HepG2 (cell line): Measurements from ENCODE around the gene PNRC1. TPM values are rescaled to one million over a fixed set of nuclear protein-coding genes. Genes with fewer than 3 reads are reported as not detected.
"Not testable (repeated sequence)": the region's sequence is repeated elsewhere in the genome, so short reads cannot be mapped to it uniquely, and the experiment has no call there.

Experiments
- ATAC-seq: fragments of 200-7000 bp; cut with Tn5 transposase; 3 replicates; pipeline ENCODE4 v1.9.1; 2020; ENCODE audit warnings: mild to moderate bottlenecking, moderate library complexity
- BruUV-seq: library from RNA; stranded (reverse); fragments of 400-500 nt; replicated peaks from 2 replicates; lab custom pipeline; 2021; lab: Mats Ljungman, UMichigan
- CTCF ChIA-PET: fragments of 300-600 bp; formaldehyde crosslinking; extraction: SDS; loops from one replicate; lab custom pipeline; 2021; ENCODE audit warnings: low total read pairs, inconsistent platforms, low intra/inter-chr PET ratio; lab: Yijun Ruan, JAX
- POLR2A ChIA-PET: fragments of 350-600 bp; sonication (Branson Sonifier 250); formaldehyde crosslinking; loops from one replicate; lab custom pipeline; 2020; ENCODE audit warnings: antibody characterized with exemption, inconsistent platforms; lab: Yijun Ruan, JAX
- DNase-seq: peaks from one replicate; pipeline ENCODE4 v3.0.0-alpha.2; 2015; ENCODE audit warnings: low spot score
- FAIRE-seq: peaks from 3 replicates; lab custom pipeline; 2011; peaks lifted over from hg19 to GRCh38; lab: Jason Lieb, UNC
- H2AFZ ChIP-seq: one replicate; pipeline ENCODE4 v1.6.1; 2011; ENCODE audit warnings: low read length, inconsistent platforms
- H3K27ac ChIP-seq: fragments of 300-600 bp; 3 replicates; pipeline ENCODE4 v1.8.0; 2011; ENCODE audit warnings: mixed run types, mild to moderate bottlenecking, mixed read lengths, low read length, inconsistent platforms; ENCODE audit not compliant: insufficient read depth; ENCODE audit errors: extremely low read length
- H3K27me3 ChIP-seq, 2 experiments: fragments of 200-600 bp in 1 of 2; 2 replicates in 1 of 2; 3 replicates in 1 of 2; pipeline versions ENCODE4 v1.6.0 to v1.8.0; 2011; ENCODE audit warnings: low read length in 2 of 2, mild to moderate bottlenecking in 2 of 2, moderate library complexity in 2 of 2, inconsistent platforms in 1 of 2; ENCODE audit not compliant: insufficient read depth in 2 of 2, control insufficient read depth in 1 of 2
- H3K36me3 ChIP-seq, 2 experiments: fragments of 200-600 bp in 1 of 2; replicated peaks in 1 of 2; 2 replicates in 1 of 2; 3 replicates in 1 of 2; pipeline versions ENCODE4 v1.5.1 to v1.8.0; 2011; ENCODE audit warnings: low read length in 2 of 2, inconsistent platforms in 1 of 2; ENCODE audit not compliant: insufficient read depth in 2 of 2, control insufficient read depth in 1 of 2
- H3K4me1 ChIP-seq: 2 replicates; pipeline ENCODE4 v1.5.1; 2012; ENCODE audit warnings: low read length, inconsistent platforms; ENCODE audit not compliant: insufficient read depth
- H3K4me2 ChIP-seq: 2 replicates; pipeline ENCODE4 v1.6.0; 2011; ENCODE audit warnings: low read depth, low read length, inconsistent platforms
- H3K4me3 ChIP-seq, 3 experiments: fragments of 200-600 bp in 1 of 3; sonication (generic), shearing (Covaris generic) in 1 of 3; replicated peaks in 1 of 3; 2 replicates each; pipeline ENCODE4 v1.5.1; 2011 to 2016; ENCODE audit warnings: low read length in 3 of 3, inconsistent platforms in 2 of 3, low read depth in 2 of 3, mild to moderate bottlenecking in 2 of 3, control low read depth in 1 of 3, mixed read lengths in 1 of 3; ENCODE audit not compliant: insufficient read depth in 1 of 3
- H3K79me2 ChIP-seq: one replicate; pipeline ENCODE4 v1.6.1; 2011; ENCODE audit warnings: low read length, inconsistent platforms; ENCODE audit not compliant: insufficient read depth
- H3K9ac ChIP-seq: 2 replicates; pipeline ENCODE4 v1.6.0; 2011; ENCODE audit warnings: mild to moderate bottlenecking, low read depth, low read length, inconsistent platforms; ENCODE audit not compliant: insufficient read depth
- H3K9me3 ChIP-seq: 2 replicates; pipeline ENCODE4 v1.5.1; 2012; ENCODE audit warnings: mild to moderate bottlenecking, low read length
- H4K20me1 ChIP-seq: 2 replicates; pipeline ENCODE4 v1.6.0; 2011; ENCODE audit warnings: inconsistent platforms, mild to moderate bottlenecking, low read length, moderate library complexity; ENCODE audit not compliant: insufficient read depth
- CREM ChIP-seq, 2 experiments: sonication (generic) in 1 of 2; formaldehyde crosslinking in 1 of 2; IDR thresholded peaks; 2 replicates each; pipeline versions ENCODE4 v1.4.0 to v1.6.1; 2016 to 2020; ENCODE audit warnings: antibody characterized with exemption in 1 of 2, mild to moderate bottlenecking in 1 of 2, missing genetic modification reagents in 1 of 2
- LCORL ChIP-seq, 2 experiments: fragments of 450-650 bp in 1 of 2; sonication (generic) in 1 of 2; formaldehyde crosslinking in 1 of 2; IDR thresholded peaks; 2 replicates each; pipeline versions ENCODE4 v1.5.0 to v1.6.1; 2017 to 2020; ENCODE audit warnings: antibody characterized with exemption in 1 of 2, missing genetic modification reagents in 1 of 2
- ZBTB21 ChIP-seq: sonication (generic); formaldehyde crosslinking; IDR thresholded peaks from 2 replicates; pipeline ENCODE4 v1.4.0; 2020; ENCODE audit warnings: missing genetic modification reagents
- ZBTB40 ChIP-seq, 2 experiments: fragments of 450-650 bp in 1 of 2; sonication (generic) in 1 of 2; formaldehyde crosslinking in 1 of 2; IDR thresholded peaks; 2 replicates each; pipeline versions ENCODE4 v1.6.1 to v1.8.0; 2016 to 2022; ENCODE audit warnings: antibody characterized with exemption in 1 of 2, mild to moderate bottlenecking in 1 of 2, missing genetic modification reagents in 1 of 2
- ZNF570 ChIP-seq: sonication (generic); formaldehyde crosslinking; IDR thresholded peaks from 2 replicates; pipeline ENCODE4 v1.4.0; 2020; ENCODE audit warnings: mild to moderate bottlenecking, missing genetic modification reagents, borderline replicate concordance
- ZNF670 ChIP-seq: sonication (generic); formaldehyde crosslinking; IDR thresholded peaks from 2 replicates; pipeline ENCODE4 v1.8.0; 2022; ENCODE audit warnings: mild to moderate bottlenecking, missing genetic modification reagents, borderline replicate concordance
- WGBS: methylation state at CpG from one replicate; pipeline ENCODE4 v1.1.6; 2017; ENCODE audit warnings: low lambda C conversion rate; 5-methylcytosine and 5-hydroxymethylcytosine counted together
- in situ Hi-C: cut with HindIII; loops from 2 replicates; pipeline ENCODE4 v1.10.0; 2017; ENCODE audit warnings: low pct_unique_long_range_greater_than_20kb; ENCODE audit not compliant: extremely low pct_ligation_motif_present
- intact Hi-C: fragments of 100-400 bp; cut with micrococcal nuclease; formaldehyde crosslinking; loops from one replicate; pipeline ENCODE4 v1.10.0; 2022; ENCODE audit not compliant: unreplicated experiment
- polyA plus RNA-seq, 8 experiments: library from polyadenylated mRNA; depleted of rRNA in 3 of 8; stranded (reverse) in 7 of 8; unstranded in 1 of 8; fragments of >200 nt; fragmentation: Illumina TruSeq in 4 of 8; extraction: Trizol in 4 of 8; gene quantifications; 2 replicates each; pipeline versions ENCODE4 v1.2.1 to v1.2.3, GENCODE V29; 2011 to 2016; ENCODE audit warnings: low read depth in 4 of 8, missing spikeins in 1 of 8, mixed read lengths in 1 of 8; ENCODE audit not compliant: insufficient read depth in 1 of 8
- total RNA-seq, 5 experiments: library from RNA; depleted of rRNA; stranded (reverse); fragments of >200 nt; fragmentation: Illumina TruSeq; extraction: Trizol; gene quantifications; 2 replicates each; pipeline ENCODE4 v1.2.3, GENCODE V29; 2016; ENCODE audit warnings: low read depth in 1 of 5

The PNRC1 gene
- total and polyA plus RNA-seq, 2 of the 13 experiments (the other 11 are each of a cell fraction or from before 2014, with no cell fraction given): 17.6 to 36.0 TPM

DNA sequence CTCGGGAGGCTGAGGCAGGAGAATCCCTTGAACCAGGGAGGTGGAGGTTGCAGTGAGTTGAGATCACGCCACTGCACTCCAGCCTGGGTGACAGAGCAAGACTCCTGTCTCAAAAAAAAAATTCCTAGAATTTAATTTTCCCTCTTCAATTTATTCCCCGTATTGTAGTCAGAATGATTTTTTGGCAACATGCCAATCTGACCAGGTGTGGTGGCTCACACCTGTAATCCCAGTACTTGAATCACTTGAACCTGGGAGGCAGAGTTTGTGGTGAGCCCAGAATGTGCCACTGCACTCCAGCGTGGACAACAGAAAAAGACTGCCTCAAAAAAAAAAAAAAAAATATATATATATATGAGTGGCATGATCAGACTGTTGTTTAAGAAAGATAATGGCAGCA is 46.4 kb upstream of the PNRC1 start:
- DNase-seq; H3K9ac ChIP-seq; H3K27ac ChIP-seq; in situ Hi-C loops; H3K27me3 ChIP-seq; H3K79me2 ChIP-seq; CTCF ChIA-PET; FAIRE-seq; H2AFZ ChIP-seq; H4K20me1 ChIP-seq; BruUV-seq; POLR2A ChIA-PET; ATAC-seq; H3K36me3 ChIP-seq; TF ChIP-seq LCORL (CRISPR knock-in tag; IDR thresholded peaks at IDR 0.05): not testable (repeated sequence)
- Histone ChIP-seq H3K9me3 (peaks cover 10% of the 10 kb centered on the region; the same call in 1 of the 2 replicates), H3K4me1 (peaks cover 35% of the 10 kb centered on the region), H3K4me2 (peak overlapping the region; percentile 97; the same call in 1 of the 2 replicates), H3K4me3 (peak overlapping the region in 1 of 3 experiments; percentile 69; a peak in 1 of 6 replicates)
- WGBS: 62% methylated on average over 4 of the region's 4 CpGs
- intact Hi-C loops: loop anchor here (2.0 kb wide), 2 partner anchors 47 to 51 kb away; partner anchors contain the start of gene PNRC1
- peak; percentile 85 for TF ChIP-seq LCORL (IDR thresholded peaks at IDR 0.05)

DNA sequence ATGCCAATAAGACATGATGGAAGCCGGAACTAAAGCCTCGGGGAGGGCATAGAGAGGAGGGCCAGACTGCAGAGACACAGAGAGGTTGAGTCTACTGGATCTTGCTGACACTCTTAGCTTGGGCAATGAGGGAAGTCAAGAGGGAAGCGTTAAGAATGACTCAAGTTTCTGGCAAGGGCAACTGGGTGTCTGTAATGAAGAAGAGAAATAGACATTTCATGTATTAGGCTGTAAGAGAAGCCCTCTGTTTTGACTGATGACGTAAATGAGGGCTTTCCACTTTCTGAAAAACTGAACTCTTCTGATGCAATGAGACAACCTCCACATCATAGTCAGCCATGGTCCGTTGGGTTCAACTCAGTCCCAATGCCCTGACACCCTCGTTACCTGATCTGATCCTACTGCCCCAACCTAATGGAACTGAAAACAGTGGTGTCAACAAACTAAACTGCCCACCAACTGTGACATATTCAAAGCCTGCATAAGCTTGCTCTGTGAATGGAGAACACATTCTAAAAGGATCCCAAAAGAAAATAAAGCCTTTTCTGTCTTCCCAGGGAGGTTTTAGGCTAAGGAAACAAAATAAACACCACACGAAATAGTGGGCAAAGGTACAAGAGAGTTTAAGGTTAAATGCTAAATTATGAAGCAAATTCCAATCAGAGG is 45.8 kb upstream of the PNRC1 start:
- Histone ChIP-seq H3K36me3 (no peaks in the 10 kb centered on the region), H3K27me3 (no peaks in the 10 kb centered on the region; a peak in 1 of 5 replicates), H3K9me3 (peaks cover 10% of the 10 kb centered on the region; the same call in 1 of the 2 replicates), H3K4me3 (peak overlapping the region; percentile 20 to 69 (median 59)), H3K4me1 (peaks cover 35% of the 10 kb centered on the region), H2AFZ (peak overlapping the region; percentile 68), H4K20me1 (no peaks in the 10 kb centered on the region), H3K4me2 (peak overlapping the region; percentile 97), H3K9ac (peak overlapping the region; percentile 64), H3K27ac (peak overlapping the region; percentile 73), H3K79me2 (no peaks in the 10 kb centered on the region)
- in situ Hi-C loops (no loop called here), intact Hi-C loops (loop anchor here (2.0 to 5.0 kb wide), 3 partner anchors 38 to 52 kb away; partner anchors contain the start of gene PNRC1)
- POLR2A ChIA-PET: interaction anchor here (0.9 to 3.4 kb wide), 5 partner anchors 12 to 72 kb away, joined by 3 to 35 read pairs (median 9); partner anchors contain the start of genes PNRC1 and RNGTT
- FAIRE-seq (no peak), DNase-seq (peak; percentile 67), ATAC-seq (peak; percentile 55)
- 3% methylated on average over 7 of the region's 7 CpGs for WGBS
- CTCF ChIA-PET: no interaction called here
- BruUV-seq: no TSS peak
- TF ChIP-seq ZNF670 (CRISPR knock-in tag) (no peak), CREM (IDR thresholded peaks at IDR 0.05) (peak; percentile 38; the same call in 1 of the 2 replicates), CREM (CRISPR knock-in tag; IDR thresholded peaks at IDR 0.05) (no peak), ZBTB40 (IDR thresholded peaks at IDR 0.05) (no peak), ZBTB40 (CRISPR knock-in tag; IDR thresholded peaks at IDR 0.05) (no peak), ZNF570 (CRISPR knock-in tag) (no peak), ZBTB21 (CRISPR knock-in tag) (peak; percentile 82)
